ENCODE measurements around the gene PFN1.

Gene PFN1

GRCh38 chr17:4948166-4948930 lies at the start of gene PFN1:
TSS of gene PFN1 (minus strand) at chr17:4948530. CDS start at chr17:4948394, 136 bp downstream.
- peak; percentile 75 to 82 for DNase-seq (ENCODE audit: low read depth in 2 of 2, low spot score in 1 of 2)

GRCh38 chr17:4997302-4998026 lies 49.1 kb upstream of the PFN1 start, which contains the start of the genes INCA1 and KIF1C:
TSS of gene INCA1 (minus strand) at chr17:4997522. CDS start at chr17:4994437, 3,085 bp downstream.
TSS of gene KIF1C (plus strand) at chr17:4997950. CDS start at chr17:5000247, 2,297 bp downstream.
- DNase-seq (ENCODE audit: low read depth in 2 of 2, low spot score in 1 of 2) = peak; percentile 73 to 84

GRCh38 chr17:4994081-4994595 lies 45.8 kb upstream of the PFN1 start:
- no peak for DNase-seq (ENCODE audit: low read depth in 2 of 2, low spot score in 1 of 2)

- no peak for DNase-seq (ENCODE audit: low read depth in 2 of 2, low spot score in 1 of 2)
Measured at GRCh38 chr17:4987767-4988567, 39.6 kb upstream of the PFN1 start.

- DNase-seq (ENCODE audit: low read depth in 2 of 2, low spot score in 1 of 2) = peak; percentile 75 to 77
Measured at GRCh38 chr17:4986951-4987766, 38.8 kb upstream of the PFN1 start, which contains the start of gene CAMTA2. TSS of gene CAMTA2 (minus strand) at chr17:4987675. CDS start at chr17:4986222, 1,453 bp downstream.

GRCh38 chr17:4986403-4986802 lies 38.1 kb upstream of the PFN1 start:
- DNase-seq (ENCODE audit: low read depth in 2 of 2, low spot score in 1 of 2) = no peak

GRCh38 chr17:4982305-4982704 lies 34.0 kb upstream of the PFN1 start:
- no peak for DNase-seq (ENCODE audit: low read depth in 2 of 2, low spot score in 1 of 2)

- DNase-seq (ENCODE audit: low read depth in 2 of 2, low spot score in 1 of 2) = no peak
Measured at GRCh38 chr17:4980644-4981216, 32.4 kb upstream of the PFN1 start.

GRCh38 chr17:4978726-4979125 lies 30.4 kb upstream of the PFN1 start:
- DNase-seq (ENCODE audit: low read depth in 2 of 2, low spot score in 1 of 2) = no peak

GRCh38 chr17:4974115-4974670 lies 25.9 kb upstream of the PFN1 start:
- DNase-seq (ENCODE audit: low read depth in 2 of 2, low spot score in 1 of 2) = no peak

GRCh38 chr17:4973256-4974114 lies 25.2 kb upstream of the PFN1 start:
- no peak for DNase-seq (ENCODE audit: low read depth in 2 of 2, low spot score in 1 of 2)

GRCh38 chr17:4972752-4973151 lies 24.4 kb upstream of the PFN1 start:
- no peak for DNase-seq (ENCODE audit: low read depth in 2 of 2, low spot score in 1 of 2)

- DNase-seq (ENCODE audit: low read depth in 2 of 2, low spot score in 1 of 2) = no peak
Measured at GRCh38 chr17:4972322-4972721, 24.0 kb upstream of the PFN1 start.

- no peak for DNase-seq (ENCODE audit: low read depth in 2 of 2, low spot score in 1 of 2)
Measured at GRCh38 chr17:4971826-4972225, 23.5 kb upstream of the PFN1 start.

- no peak for DNase-seq (ENCODE audit: low read depth in 2 of 2, low spot score in 1 of 2)
Measured at GRCh38 chr17:4970273-4970672, 21.9 kb upstream of the PFN1 start.

- no peak for DNase-seq (ENCODE audit: low read depth in 2 of 2, low spot score in 1 of 2)
Measured at GRCh38 chr17:4969551-4970173, 21.3 kb upstream of the PFN1 start.

GRCh38 chr17:4969047-4969550 lies 20.8 kb upstream of the PFN1 start:
- DNase-seq (ENCODE audit: low read depth in 2 of 2, low spot score in 1 of 2) = no peak

GRCh38 chr17:4968486-4969046 lies 20.2 kb upstream of the PFN1 start:
- DNase-seq (ENCODE audit: low read depth in 2 of 2, low spot score in 1 of 2) = no peak
